Neuronal stem cell (in vitro differentiated cells): ENCODE results near the gene MTF1.

Experiments used
- DNase-seq: peaks from one replicate; pipeline ENCODE4 v3.0.0-alpha.2; 2013; ENCODE audit warnings: low spot score
- H2AFZ ChIP-seq: one replicate; pipeline ENCODE4 v1.6.1; 2013; ENCODE audit warnings: mild to moderate bottlenecking, low read length, inconsistent platforms
- H2AK5ac ChIP-seq: 2 replicates; pipeline ENCODE4 v1.6.1; 2013; ENCODE audit warnings: low read depth, mild to moderate bottlenecking, inconsistent platforms, low read length, moderate library complexity, mixed read lengths
- H2BK120ac ChIP-seq: 2 replicates; pipeline ENCODE4 v1.6.1; 2013; ENCODE audit warnings: low read depth, mild to moderate bottlenecking, inconsistent platforms, low read length, moderate library complexity, mixed read lengths
- H2BK12ac ChIP-seq: one replicate; pipeline ENCODE4 v1.6.1; 2013; ENCODE audit warnings: low read length, inconsistent platforms
- H2BK15ac ChIP-seq: 2 replicates; pipeline ENCODE4 v1.6.1; 2013; ENCODE audit warnings: mild to moderate bottlenecking, low read length, inconsistent platforms, mixed read lengths
- H2BK5ac ChIP-seq: one replicate; pipeline ENCODE4 v1.6.1; 2013; ENCODE audit warnings: inconsistent platforms, mild to moderate bottlenecking, low read length, moderate library complexity
- H3K14ac ChIP-seq: one replicate; pipeline ENCODE4 v1.6.1; 2013; ENCODE audit warnings: low read length, inconsistent platforms
- H3K18ac ChIP-seq: 2 replicates; pipeline ENCODE4 v1.6.1; 2013; ENCODE audit warnings: low read length, inconsistent platforms
- H3K23ac ChIP-seq: 2 replicates; pipeline ENCODE4 v1.6.1; 2013; ENCODE audit warnings: low read depth, mild to moderate bottlenecking, mixed read lengths, low read length, inconsistent platforms; ENCODE audit not compliant: poor library complexity
- H3K27ac ChIP-seq: replicated peaks from 3 replicates; pipeline ENCODE4 v1.5.1; 2013; ENCODE audit warnings: low read length, inconsistent platforms
- H3K27me3 ChIP-seq, 3 experiments: 2 replicates each; pipeline ENCODE4 v1.6.1; 2013; ENCODE audit warnings: low read length in 3 of 3, mild to moderate bottlenecking in 2 of 3, inconsistent platforms in 1 of 3, low read depth in 1 of 3, mixed read lengths in 1 of 3, moderate library complexity in 1 of 3; ENCODE audit not compliant: control insufficient read depth in 3 of 3, insufficient read depth in 3 of 3
- H3K36me3 ChIP-seq, 2 donors: replicated peaks in 1 of 2; 2 replicates each; pipeline ENCODE4 v1.6.1; 2013; ENCODE audit warnings: low read length in 2 of 2; ENCODE audit not compliant: control insufficient read depth in 2 of 2, insufficient read depth in 2 of 2
- H3K4ac ChIP-seq: 2 replicates; pipeline ENCODE4 v1.6.1; 2013; ENCODE audit warnings: inconsistent platforms, mild to moderate bottlenecking, low read length, moderate library complexity
- H3K4me1 ChIP-seq, 2 donors: 1 replicate in 1 of 2; 2 replicates in 1 of 2; pipeline ENCODE4 v1.6.1; 2013; ENCODE audit warnings: low read length in 2 of 2, low read depth in 1 of 2; ENCODE audit not compliant: control insufficient read depth in 2 of 2, insufficient read depth in 1 of 2
- H3K4me2 ChIP-seq: one replicate; pipeline ENCODE4 v1.6.1; 2013; ENCODE audit warnings: mild to moderate bottlenecking, low read length, inconsistent platforms; ENCODE audit not compliant: insufficient read depth, poor library complexity, severe bottlenecking
- H3K4me3 ChIP-seq, 2 donors: 2 replicates each; pipeline ENCODE4 v1.5.1; 2013; ENCODE audit warnings: low read length in 2 of 2, mild to moderate bottlenecking in 2 of 2, inconsistent platforms in 1 of 2, moderate library complexity in 1 of 2
- H3K79me1 ChIP-seq: one replicate; pipeline ENCODE4 v1.6.1; 2013; ENCODE audit warnings: low read depth, mild to moderate bottlenecking, inconsistent platforms, low read length, moderate library complexity
- H3K9ac ChIP-seq: one replicate; pipeline ENCODE4 v1.6.1; 2013; ENCODE audit warnings: mild to moderate bottlenecking, low read depth, low read length, inconsistent platforms; ENCODE audit not compliant: poor library complexity
- H3K9me3 ChIP-seq, 2 donors: replicated peaks in 1 of 2; 2 replicates each; pipeline versions ENCODE3 to v1.6.1; 2013; ENCODE audit warnings: low read length in 2 of 2, mild to moderate bottlenecking in 2 of 2, inconsistent platforms in 1 of 2, low read depth in 1 of 2, mixed read lengths in 1 of 2, moderate library complexity in 1 of 2; ENCODE audit not compliant: control insufficient read depth in 2 of 2, insufficient read depth in 1 of 2
- H4K8ac ChIP-seq: one replicate; pipeline ENCODE4 v1.6.1; 2013; ENCODE audit warnings: low read depth, mild to moderate bottlenecking, inconsistent platforms, low read length, moderate library complexity
- H4K91ac ChIP-seq: one replicate; pipeline ENCODE4 v1.6.1; 2013; ENCODE audit warnings: low read length, low read depth, mild to moderate bottlenecking, inconsistent platforms; ENCODE audit not compliant: poor library complexity
- WGBS, 2 donors: extraction: QIAGEN DNeasy Blood & Tissue Kit; methylation state at CpG; one replicate each; pipeline ENCODE4 v1.1.7; 2013; ENCODE audit warnings: missing lambda C conversion rate in 2 of 2, mixed read lengths in 1 of 2; ENCODE audit not compliant: insufficient read length in 2 of 2, insufficient replicate concordance in 1 of 2; ENCODE audit errors: extremely low coverage in 2 of 2; 5-methylcytosine and 5-hydroxymethylcytosine counted together

MTF1 gene

GRCh38 chr1:37854406-37854805 lies 5.0 kb downstream of the MTF1 start:
- Histone ChIP-seq H4K8ac (no peak overlapping the region), H3K14ac (no peak overlapping the region), H2AFZ (no peak overlapping the region), H3K4me1 (peaks cover 0 to 5% of the 10 kb centered on the region in 2 donors), H3K9me3 (no peaks in the 10 kb centered on the region), H3K27me3 (no peaks in the 10 kb centered on the region), H3K23ac (no peak overlapping the region), H2BK12ac (no peak overlapping the region), H2AK5ac (no peak overlapping the region), H3K27ac (no peak overlapping the region), H2BK120ac (no peak overlapping the region), H2BK5ac (no peak overlapping the region), H3K36me3 (peaks cover 9 to 67% of the 10 kb centered on the region in 2 donors), H3K9ac (no peak overlapping the region), H3K18ac (no peak overlapping the region), H4K91ac (no peak overlapping the region), H3K4ac (no peak overlapping the region), H3K79me1 (peaks cover 2% of the 10 kb centered on the region), H2BK15ac (no peak overlapping the region), H3K4me3 (no peak overlapping the region), H3K4me2 (no peak overlapping the region)
- no peak for DNase-seq
- no CpG with 5 or more reads among the region's 6 CpGs for WGBS, 2 donors

GRCh38 chr1:37853157-37853556 lies 6.2 kb downstream of the MTF1 start:
- H3K23ac ChIP-seq, result no peak overlapping the region
- no peak overlapping the region for H2AFZ ChIP-seq
- no peak overlapping the region for H3K14ac ChIP-seq
- H3K27me3 ChIP-seq, result no peaks in the 10 kb centered on the region
- peaks cover 2% of the 10 kb centered on the region for H3K79me1 ChIP-seq
- H3K27ac ChIP-seq, result no peak overlapping the region
- H3K9me3 ChIP-seq, result no peaks in the 10 kb centered on the region
- H2AK5ac ChIP-seq, result no peak overlapping the region
- H3K4me3 ChIP-seq, result no peak overlapping the region
- no peak overlapping the region for H3K4ac ChIP-seq
- H4K8ac ChIP-seq, result no peak overlapping the region
- no peak overlapping the region for H3K9ac ChIP-seq
- no peak overlapping the region for H2BK15ac ChIP-seq
- no peak overlapping the region for H3K4me2 ChIP-seq
- H3K36me3 ChIP-seq, result peaks cover 9 to 75% of the 10 kb centered on the region in 2 donors
- no peak overlapping the region for H3K18ac ChIP-seq
- no peak overlapping the region for H2BK120ac ChIP-seq
- no peak overlapping the region for H2BK12ac ChIP-seq
- H3K4me1 ChIP-seq, result no peaks in the 10 kb centered on the region
- no peak overlapping the region for H2BK5ac ChIP-seq
- no peak for DNase-seq
- H4K91ac ChIP-seq, result no peak overlapping the region

GRCh38 chr1:37851782-37852210 lies 7.6 kb downstream of the MTF1 start:
- H3K23ac ChIP-seq, result no peak overlapping the region
- H3K4ac ChIP-seq, result no peak overlapping the region
- H3K4me2 ChIP-seq, result no peak overlapping the region
- no peak overlapping the region for H3K27ac ChIP-seq
- no peak overlapping the region for H3K14ac ChIP-seq
- H2AK5ac ChIP-seq, result no peak overlapping the region
- H2BK5ac ChIP-seq, result no peak overlapping the region
- H3K9me3 ChIP-seq, result no peaks in the 10 kb centered on the region
- H3K18ac ChIP-seq, result no peak overlapping the region
- H3K4me3 ChIP-seq, result no peak overlapping the region
- H3K4me1 ChIP-seq, result no peaks in the 10 kb centered on the region
- no peak for DNase-seq
- peaks cover 2% of the 10 kb centered on the region for H3K79me1 ChIP-seq
- no peaks in the 10 kb centered on the region for H3K27me3 ChIP-seq
- no peak overlapping the region for H4K91ac ChIP-seq
- WGBS, 2 donors, result no CpG with 5 or more reads among the region's 2 CpGs
- H3K36me3 ChIP-seq, result peaks cover 2 to 77% of the 10 kb centered on the region in 2 donors
- H3K9ac ChIP-seq, result no peak overlapping the region
- H2BK120ac ChIP-seq, result no peak overlapping the region
- H2BK12ac ChIP-seq, result no peak overlapping the region
- H2BK15ac ChIP-seq, result no peak overlapping the region
- H2AFZ ChIP-seq, result no peak overlapping the region
- no peak overlapping the region for H4K8ac ChIP-seq

- no peaks in the 10 kb centered on the region for H3K9me3 ChIP-seq
- H4K8ac ChIP-seq, result no peak overlapping the region
- peaks cover 2 to 79% of the 10 kb centered on the region in 2 donors for H3K36me3 ChIP-seq
- no peak overlapping the region for H3K18ac ChIP-seq
- H3K14ac ChIP-seq, result no peak overlapping the region
- H3K79me1 ChIP-seq, result peaks cover 2% of the 10 kb centered on the region
- no peak overlapping the region for H2AFZ ChIP-seq
- H2BK12ac ChIP-seq, result no peak overlapping the region
- H3K27me3 ChIP-seq, result no peaks in the 10 kb centered on the region
- no peak overlapping the region for H4K91ac ChIP-seq
- H3K27ac ChIP-seq, result no peak overlapping the region
- no peak overlapping the region for H3K23ac ChIP-seq
- H2BK5ac ChIP-seq, result no peak overlapping the region
- no peak overlapping the region for H3K4me2 ChIP-seq
- H2AK5ac ChIP-seq, result no peak overlapping the region
- no peak overlapping the region for H3K9ac ChIP-seq
- no peak overlapping the region for H2BK120ac ChIP-seq
- no peaks in the 10 kb centered on the region for H3K4me1 ChIP-seq
- DNase-seq, result no peak
- no peak overlapping the region for H3K4ac ChIP-seq
- no peak overlapping the region for H3K4me3 ChIP-seq
- H2BK15ac ChIP-seq, result no peak overlapping the region
Observed at GRCh38 chr1:37851262-37851661, 8.1 kb downstream of the MTF1 start.
